ENCODE results near the gene EZR. TPM values are rescaled to one million over a fixed set of nuclear protein-coding genes. Genes with fewer than 3 reads are reported as not detected.

EZR gene
- total RNA-seq, 1 donor from 2014 or later = 21.4 TPM

DNA sequence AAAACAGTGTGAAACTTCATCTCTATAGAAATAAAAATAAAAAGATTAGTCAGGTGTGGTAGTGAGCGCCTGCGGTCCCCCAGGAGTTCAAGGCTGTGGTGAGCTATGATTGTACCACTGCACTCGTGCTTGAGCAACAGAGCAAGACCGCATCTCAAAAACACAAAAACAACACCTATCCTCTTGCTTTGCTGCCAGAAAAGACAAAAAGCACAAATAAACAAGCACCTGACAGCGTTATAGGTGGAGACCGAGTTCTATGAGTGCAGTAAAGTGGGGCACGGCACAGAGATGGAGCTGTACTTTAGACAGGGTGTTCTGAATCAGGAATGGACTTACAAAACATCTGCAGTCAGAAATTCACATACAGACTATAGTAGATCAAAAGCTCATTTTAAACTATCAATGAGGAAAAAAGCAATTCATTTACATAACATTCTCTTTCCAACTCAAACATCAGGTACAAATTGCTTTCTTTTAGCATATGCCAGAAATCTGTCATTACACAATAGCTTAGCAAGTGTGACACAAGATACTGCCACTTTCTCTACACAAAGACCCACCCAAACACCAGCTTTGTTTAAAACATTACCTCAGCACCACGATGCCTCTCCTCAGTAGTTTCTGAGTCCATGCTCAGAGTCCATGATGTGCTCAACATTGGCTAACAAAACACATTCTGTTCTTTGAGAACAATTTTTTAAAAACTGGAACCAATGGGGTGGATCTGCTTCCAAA is 10.1 kb downstream of the EZR start:
- Histone ChIP-seq H3K4me3 (ENCODE audit: low read length in 3 of 3) (no peak overlapping the region), H3K36me3 (ENCODE audit: control insufficient read depth in 3 of 3, insufficient read depth in 3 of 3, low read length in 3 of 3) (no peaks in the 10 kb centered on the region), H3K27me3 (ENCODE audit: control insufficient read depth in 3 of 3, insufficient read depth in 3 of 3, low read length in 3 of 3) (no peaks in the 10 kb centered on the region), H3K9me3 (ENCODE audit: control insufficient read depth in 3 of 3, low read length in 3 of 3) (no peaks in the 10 kb centered on the region), H3K27ac (ENCODE audit: low read depth, low read length) (no peak overlapping the region), H3K9ac (ENCODE audit: low read depth in 1 of 3, low read length in 3 of 3) (no peak overlapping the region), H3K4me1 (ENCODE audit: control insufficient read depth in 3 of 3, insufficient read depth in 3 of 3, low read length in 3 of 3) (peaks cover 0 to 5% (median 0%) of the 10 kb centered on the region in 3 donors)

DNA sequence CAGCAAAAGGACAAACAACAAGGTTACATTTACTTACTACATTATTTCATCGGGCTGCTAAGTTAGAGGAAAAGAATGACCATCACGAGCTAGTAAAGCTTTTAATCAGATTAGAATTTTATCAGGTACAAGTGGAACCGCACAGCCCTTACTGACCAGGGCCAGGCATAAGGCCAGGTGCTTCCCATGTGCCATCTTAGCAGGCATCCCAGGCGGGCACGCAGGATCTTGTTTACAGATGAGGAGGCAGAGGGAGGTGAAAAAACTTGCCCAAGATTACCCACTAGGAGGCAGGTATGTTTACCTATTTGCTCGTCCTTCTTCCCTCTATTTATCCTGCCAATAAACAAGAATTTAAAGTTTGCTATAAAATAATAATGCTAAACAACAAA is 10.7 kb downstream of the EZR start:
- no peak overlapping the region for H3K9ac ChIP-seq (ENCODE audit: low read depth in 1 of 3, low read length in 3 of 3)
- H3K4me1 ChIP-seq (ENCODE audit: control insufficient read depth in 3 of 3, insufficient read depth in 3 of 3, low read length in 3 of 3) = peaks cover 0 to 4% (median 0%) of the 10 kb centered on the region in 3 donors
- no peak overlapping the region for H3K4me3 ChIP-seq (ENCODE audit: low read length in 3 of 3)
- no peaks in the 10 kb centered on the region for H3K27me3 ChIP-seq (ENCODE audit: control insufficient read depth in 3 of 3, insufficient read depth in 3 of 3, low read length in 3 of 3)
- no peaks in the 10 kb centered on the region for H3K9me3 ChIP-seq (ENCODE audit: control insufficient read depth in 3 of 3, low read length in 3 of 3)
- no peak overlapping the region for H3K27ac ChIP-seq (ENCODE audit: low read depth, low read length)
- no peaks in the 10 kb centered on the region for H3K36me3 ChIP-seq (ENCODE audit: control insufficient read depth in 3 of 3, insufficient read depth in 3 of 3, low read length in 3 of 3)

DNA sequence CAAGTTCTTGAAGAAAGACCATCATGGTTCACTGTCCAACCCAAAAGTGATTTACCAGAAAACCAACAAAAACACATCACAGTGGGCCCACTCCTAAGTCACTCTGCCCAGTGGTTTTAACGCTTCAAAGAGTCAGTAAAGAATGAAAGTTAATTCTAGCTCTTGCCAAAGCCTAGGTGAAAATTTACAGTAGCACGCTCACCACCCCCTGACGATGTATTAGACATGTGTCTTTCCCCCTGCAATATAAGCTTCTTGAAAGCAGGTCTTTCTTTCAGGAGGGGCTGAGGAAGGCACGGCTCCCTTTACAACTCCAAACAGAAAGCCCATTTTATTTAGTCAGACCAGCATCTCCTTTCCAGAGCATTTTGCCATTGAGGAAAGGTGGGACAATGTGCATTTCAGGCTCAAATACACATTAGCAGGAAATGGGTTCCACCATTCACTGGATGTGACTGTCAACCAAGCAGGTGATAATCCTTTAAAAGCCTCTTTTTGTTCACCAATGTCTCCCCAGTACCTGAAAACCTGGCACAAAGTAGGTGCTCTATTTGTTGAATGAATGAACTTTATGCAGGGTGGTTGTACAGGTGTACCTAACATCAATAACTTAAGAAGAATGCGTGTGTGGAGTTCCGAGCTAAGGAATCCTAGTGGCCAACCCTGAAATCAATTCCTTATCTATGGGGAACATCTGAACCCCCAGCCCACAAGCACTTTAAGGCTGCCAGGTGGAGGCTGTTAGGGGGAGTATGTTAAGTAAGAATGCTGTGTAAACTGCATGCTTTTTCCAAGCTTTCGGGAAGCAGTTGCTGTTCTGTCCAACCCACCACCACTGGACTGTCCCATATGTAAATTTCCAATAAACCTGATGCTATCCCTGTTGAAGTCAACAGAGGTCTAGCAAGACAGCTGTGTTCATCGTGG is 11.4 kb downstream of the EZR start:
- no peaks in the 10 kb centered on the region for H3K27me3 ChIP-seq (ENCODE audit: control insufficient read depth in 3 of 3, insufficient read depth in 3 of 3, low read length in 3 of 3)
- no peaks in the 10 kb centered on the region for H3K36me3 ChIP-seq (ENCODE audit: control insufficient read depth in 3 of 3, insufficient read depth in 3 of 3, low read length in 3 of 3)
- H3K4me1 ChIP-seq (ENCODE audit: control insufficient read depth in 3 of 3, insufficient read depth in 3 of 3, low read length in 3 of 3) = peaks cover 0 to 4% (median 0%) of the 10 kb centered on the region in 3 donors
- H3K4me3 ChIP-seq (ENCODE audit: low read length in 3 of 3) = no peak overlapping the region
- H3K9ac ChIP-seq (ENCODE audit: low read depth in 1 of 3, low read length in 3 of 3) = no peak overlapping the region
- H3K9me3 ChIP-seq (ENCODE audit: control insufficient read depth in 3 of 3, low read length in 3 of 3) = no peaks in the 10 kb centered on the region
- H3K27ac ChIP-seq (ENCODE audit: low read depth, low read length) = no peak overlapping the region

DNA sequence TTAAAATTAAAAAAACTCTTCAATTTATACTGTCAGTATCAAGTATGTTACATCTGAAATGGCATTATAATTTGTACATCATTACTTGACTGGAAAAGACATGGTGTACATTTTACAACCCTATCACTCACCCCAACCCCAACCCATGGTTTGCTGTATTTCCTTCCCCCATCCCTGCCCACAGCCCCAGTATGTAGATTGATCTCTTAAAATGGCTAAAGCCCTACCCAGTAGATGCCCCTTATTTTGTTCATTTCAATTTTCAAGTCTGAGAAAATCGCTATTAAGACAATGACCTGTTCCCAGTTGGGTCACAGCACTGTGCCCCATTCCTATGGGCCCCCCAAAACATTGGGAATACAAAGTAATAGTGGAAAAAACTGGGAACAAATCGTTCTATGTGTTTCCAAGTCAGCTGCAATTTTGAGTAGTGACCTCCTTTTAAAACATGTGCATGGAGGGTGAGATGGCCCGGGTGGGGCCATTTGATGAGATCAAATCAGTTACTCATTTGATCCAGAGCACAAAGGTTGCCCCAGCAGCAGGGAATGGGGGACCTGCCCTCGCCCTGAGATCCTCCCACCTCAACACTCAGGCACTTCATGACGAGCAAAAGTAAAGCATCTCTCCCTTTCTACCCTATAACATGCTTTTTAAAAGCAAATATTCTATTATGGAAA is 13.3 kb downstream of the EZR start:
- Histone ChIP-seq H3K9ac (ENCODE audit: low read depth in 1 of 3, low read length in 3 of 3) (no peak overlapping the region), H3K9me3 (ENCODE audit: control insufficient read depth in 3 of 3, low read length in 3 of 3) (no peaks in the 10 kb centered on the region), H3K27ac (ENCODE audit: low read depth, low read length) (no peak overlapping the region), H3K27me3 (ENCODE audit: control insufficient read depth in 3 of 3, insufficient read depth in 3 of 3, low read length in 3 of 3) (no peaks in the 10 kb centered on the region), H3K4me3 (ENCODE audit: low read length in 3 of 3) (no peak overlapping the region), H3K4me1 (ENCODE audit: control insufficient read depth in 3 of 3, insufficient read depth in 3 of 3, low read length in 3 of 3) (peaks cover 0 to 6% (median 4%) of the 10 kb centered on the region in 3 donors), H3K36me3 (ENCODE audit: control insufficient read depth in 3 of 3, insufficient read depth in 3 of 3, low read length in 3 of 3) (no peaks in the 10 kb centered on the region)

DNA sequence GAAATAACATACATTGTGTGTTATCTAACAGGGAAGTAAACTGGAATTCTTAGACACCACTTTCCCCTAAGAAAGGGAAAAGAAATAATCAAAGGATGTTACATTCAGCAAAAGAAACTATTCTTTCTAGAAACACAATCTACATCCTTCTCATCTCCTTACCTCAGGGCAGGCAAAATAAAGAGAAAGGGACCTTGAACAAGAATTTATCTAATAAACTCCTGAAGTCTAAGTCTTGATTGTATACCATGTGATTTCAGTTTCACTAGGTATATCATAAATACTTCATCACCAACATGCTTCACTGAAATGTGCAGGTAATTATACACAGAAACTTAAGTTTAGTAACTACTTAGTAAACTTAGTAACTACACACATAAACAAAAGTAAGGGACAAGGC is 15.0 kb downstream of the EZR start:
- no peak overlapping the region for H3K9ac ChIP-seq (ENCODE audit: low read depth in 1 of 3, low read length in 3 of 3)
- H3K36me3 ChIP-seq (ENCODE audit: control insufficient read depth in 3 of 3, insufficient read depth in 3 of 3, low read length in 3 of 3) = no peaks in the 10 kb centered on the region
- peak overlapping the region; percentile 36 for H3K27ac ChIP-seq (ENCODE audit: low read depth, low read length)
- peak overlapping the region in 1 of 3 donors; percentile 4 for H3K4me3 ChIP-seq (ENCODE audit: low read length in 3 of 3)
- H3K27me3 ChIP-seq (ENCODE audit: control insufficient read depth in 3 of 3, insufficient read depth in 3 of 3, low read length in 3 of 3) = no peaks in the 10 kb centered on the region
- H3K4me1 ChIP-seq (ENCODE audit: control insufficient read depth in 3 of 3, insufficient read depth in 3 of 3, low read length in 3 of 3) = peaks cover 0 to 13% (median 7%) of the 10 kb centered on the region in 3 donors
- no peaks in the 10 kb centered on the region for H3K9me3 ChIP-seq (ENCODE audit: control insufficient read depth in 3 of 3, low read length in 3 of 3)

DNA sequence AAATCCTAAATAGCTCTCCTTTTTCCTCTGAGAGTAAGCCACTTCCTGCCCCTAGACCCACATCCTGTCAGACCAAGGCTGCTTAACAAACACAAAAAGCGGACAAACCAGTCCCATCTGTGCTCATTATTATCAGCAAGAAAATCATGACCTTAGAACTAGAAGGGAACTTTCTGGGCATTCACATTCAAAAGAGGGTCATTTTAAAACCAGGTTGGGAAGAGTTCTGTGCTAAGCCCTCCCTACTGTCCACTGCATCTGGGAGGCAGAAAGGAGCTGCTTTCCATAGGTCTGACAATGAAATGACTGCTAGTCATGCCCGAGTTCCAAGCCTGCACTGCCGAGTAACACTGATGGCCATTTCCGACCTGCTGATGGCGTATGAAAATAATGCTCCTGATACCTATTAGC is 15.4 kb downstream of the EZR start:
- Histone ChIP-seq H3K9me3 (ENCODE audit: control insufficient read depth in 3 of 3, low read length in 3 of 3) (no peaks in the 10 kb centered on the region), H3K36me3 (ENCODE audit: control insufficient read depth in 3 of 3, insufficient read depth in 3 of 3, low read length in 3 of 3) (no peaks in the 10 kb centered on the region), H3K4me1 (ENCODE audit: control insufficient read depth in 3 of 3, insufficient read depth in 3 of 3, low read length in 3 of 3) (peaks cover 0 to 16% (median 11%) of the 10 kb centered on the region in 3 donors), H3K27ac (ENCODE audit: low read depth, low read length) (peak overlapping the region; percentile 36), H3K9ac (ENCODE audit: low read depth in 1 of 3, low read length in 3 of 3) (no peak overlapping the region), H3K27me3 (ENCODE audit: control insufficient read depth in 3 of 3, insufficient read depth in 3 of 3, low read length in 3 of 3) (no peaks in the 10 kb centered on the region), H3K4me3 (ENCODE audit: low read length in 3 of 3) (peak overlapping the region in 1 of 3 donors; percentile 4)

DNA sequence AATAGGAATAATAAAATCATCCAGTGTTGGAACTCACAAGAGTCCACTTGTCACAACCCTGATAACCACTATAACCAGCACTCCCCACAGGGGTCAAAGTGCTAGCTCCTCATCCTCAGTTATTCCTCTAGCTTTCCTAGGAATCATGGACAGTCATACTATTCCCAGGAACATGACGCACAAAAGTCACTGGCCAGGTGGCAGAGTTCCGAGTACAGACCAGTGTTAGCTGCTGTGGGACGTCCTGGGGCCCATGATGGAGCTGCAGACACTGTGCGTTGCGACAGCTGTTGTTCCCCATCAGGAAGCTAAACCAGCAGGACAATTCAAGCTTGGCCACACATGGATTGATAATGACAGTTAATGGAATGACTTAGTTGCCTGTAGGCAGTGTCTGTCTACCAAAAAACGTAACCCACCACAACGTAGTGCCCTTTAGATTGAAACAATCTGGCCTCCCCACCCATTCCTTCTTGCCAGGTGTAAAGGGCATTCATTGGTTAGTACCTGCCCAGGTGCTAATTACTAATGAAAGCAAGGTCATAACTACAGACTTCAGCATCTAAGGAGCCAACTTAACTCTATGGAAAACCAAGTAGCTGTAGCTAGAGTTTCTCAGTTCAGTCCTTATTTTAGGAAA is 17.4 kb downstream of the EZR start:
- no peaks in the 10 kb centered on the region for H3K9me3 ChIP-seq (ENCODE audit: control insufficient read depth in 3 of 3, low read length in 3 of 3)
- no peak overlapping the region for H3K27ac ChIP-seq (ENCODE audit: low read depth, low read length)
- H3K4me1 ChIP-seq (ENCODE audit: control insufficient read depth in 3 of 3, insufficient read depth in 3 of 3, low read length in 3 of 3) = peaks cover 0 to 19% (median 11%) of the 10 kb centered on the region in 3 donors
- H3K9ac ChIP-seq (ENCODE audit: low read depth in 1 of 3, low read length in 3 of 3) = no peak overlapping the region
- H3K4me3 ChIP-seq (ENCODE audit: low read length in 3 of 3) = no peak overlapping the region
- no peaks in the 10 kb centered on the region for H3K36me3 ChIP-seq (ENCODE audit: control insufficient read depth in 3 of 3, insufficient read depth in 3 of 3, low read length in 3 of 3)
- H3K27me3 ChIP-seq (ENCODE audit: control insufficient read depth in 3 of 3, insufficient read depth in 3 of 3, low read length in 3 of 3) = no peaks in the 10 kb centered on the region

DNA sequence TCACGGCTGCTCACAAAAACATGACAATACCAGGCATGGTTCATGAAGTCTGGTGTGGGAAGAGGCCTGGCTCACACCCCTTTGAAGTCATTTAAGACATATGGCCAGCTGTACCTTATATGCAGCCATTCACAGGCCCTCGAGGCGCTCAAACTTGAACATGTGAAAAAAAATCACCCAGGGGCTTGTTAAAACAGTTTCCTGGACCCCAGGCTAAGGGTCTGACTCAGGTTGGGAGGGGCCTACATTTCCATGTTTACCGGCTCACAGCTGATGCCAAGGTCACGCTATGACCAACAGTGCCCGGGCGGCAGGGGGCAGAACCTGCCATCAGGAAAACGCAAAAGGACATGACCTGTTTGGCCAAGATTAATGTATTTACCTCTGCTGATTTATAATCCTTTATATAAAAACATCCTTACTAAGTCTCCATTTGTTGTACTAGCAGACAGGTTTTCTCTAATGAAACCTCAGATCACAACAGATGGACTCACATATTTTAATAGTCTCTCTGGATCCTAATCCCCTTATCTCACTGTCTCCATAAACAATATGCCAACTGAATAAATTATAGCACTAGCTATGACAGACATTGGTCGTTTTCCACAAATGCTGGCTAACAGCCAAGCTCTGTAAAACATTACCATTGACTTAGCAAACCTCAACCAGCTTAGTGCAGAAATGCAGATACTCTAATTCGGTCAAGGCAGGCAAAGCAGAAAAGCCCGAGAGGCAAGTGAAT is 19.9 kb downstream of the EZR start:
- H3K27ac ChIP-seq (ENCODE audit: low read depth, low read length) = peak overlapping the region; percentile 27
- no peak overlapping the region for H3K4me3 ChIP-seq (ENCODE audit: low read length in 3 of 3)
- peaks cover 0 to 19% (median 11%) of the 10 kb centered on the region in 3 donors for H3K4me1 ChIP-seq (ENCODE audit: control insufficient read depth in 3 of 3, insufficient read depth in 3 of 3, low read length in 3 of 3)
- no peaks in the 10 kb centered on the region for H3K9me3 ChIP-seq (ENCODE audit: control insufficient read depth in 3 of 3, low read length in 3 of 3)
- no peaks in the 10 kb centered on the region for H3K36me3 ChIP-seq (ENCODE audit: control insufficient read depth in 3 of 3, insufficient read depth in 3 of 3, low read length in 3 of 3)
- peak overlapping the region in 1 of 3 donors; percentile 37 for H3K9ac ChIP-seq (ENCODE audit: low read depth in 1 of 3, low read length in 3 of 3)
- no peaks in the 10 kb centered on the region for H3K27me3 ChIP-seq (ENCODE audit: control insufficient read depth in 3 of 3, insufficient read depth in 3 of 3, low read length in 3 of 3)

DNA sequence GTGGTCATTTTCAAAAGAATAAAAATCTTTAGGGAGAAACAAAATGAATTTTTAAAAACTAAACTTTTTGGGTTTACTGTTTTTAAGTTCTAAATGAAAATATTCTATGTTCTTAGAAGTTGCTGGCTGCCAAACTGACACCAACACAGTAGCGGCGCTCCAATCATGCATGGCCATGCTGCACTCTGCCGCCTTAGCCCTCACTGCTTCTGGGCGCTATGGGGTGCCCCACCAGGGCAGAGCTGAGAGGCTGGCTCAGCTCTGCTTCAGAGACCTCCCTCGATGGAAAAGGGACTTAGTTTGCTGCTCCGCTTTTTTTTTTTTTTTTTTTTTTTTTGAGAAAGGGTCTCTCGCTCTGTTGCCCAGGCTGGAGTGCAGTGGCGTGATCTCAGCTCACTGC is 20.9 kb downstream of the EZR start:
- no peak overlapping the region for H3K4me3 ChIP-seq (ENCODE audit: low read length in 3 of 3)
- H3K9ac ChIP-seq (ENCODE audit: low read depth in 1 of 3, low read length in 3 of 3) = no peak overlapping the region
- H3K27ac ChIP-seq (ENCODE audit: low read depth, low read length) = peak overlapping the region; percentile 15
- H3K9me3 ChIP-seq (ENCODE audit: control insufficient read depth in 3 of 3, low read length in 3 of 3) = no peaks in the 10 kb centered on the region
- no peaks in the 10 kb centered on the region for H3K27me3 ChIP-seq (ENCODE audit: control insufficient read depth in 3 of 3, insufficient read depth in 3 of 3, low read length in 3 of 3)
- no peaks in the 10 kb centered on the region for H3K36me3 ChIP-seq (ENCODE audit: control insufficient read depth in 3 of 3, insufficient read depth in 3 of 3, low read length in 3 of 3)
- H3K4me1 ChIP-seq (ENCODE audit: control insufficient read depth in 3 of 3, insufficient read depth in 3 of 3, low read length in 3 of 3) = peaks cover 0 to 19% (median 7%) of the 10 kb centered on the region in 3 donors

Data from skeletal muscle tissue (tissue), 4 donors.